Stimulated activated CD8-positive, alpha-beta memory T cell treated with anti-CD3 and anti-CD28 coated beads, Interleukin-12 subunit alpha, Interleukin-12 subunit beta, amount 100 ng/mL, for 1 hour (primary cell): ENCODE results near the gene MAPK7.

Source experiments
- DNase-seq: peaks from one replicate; pipeline ENCODE4 v3.0.0-alpha.2; 2020; ENCODE audit warnings: low read depth

Gene MAPK7

GRCh38 chr17:19399750-19400450, 21.6 kb downstream of the MAPK7 start:
- DNase-seq: no peak

GRCh38 chr17:19401321-19402010, 23.2 kb downstream of the MAPK7 start:
- no peak for DNase-seq

GRCh38 chr17:19402171-19402570, 23.9 kb downstream of the MAPK7 start:
- no peak for DNase-seq

GRCh38 chr17:19403021-19403420, 24.7 kb downstream of the MAPK7 start:
- no peak for DNase-seq

- no peak for DNase-seq
These were observed 26.0 kb downstream of the MAPK7 start for GRCh38 chr17:19404264-19404663.

- no peak for DNase-seq
These were observed 26.8 kb downstream of the MAPK7 start for GRCh38 chr17:19405114-19405513.

GRCh38 chr17:19407601-19408345, 29.5 kb downstream of the MAPK7 start:
- no peak for DNase-seq

- no peak for DNase-seq
These were observed 30.0 kb downstream of the MAPK7 start for GRCh38 chr17:19408346-19408710.

GRCh38 chr17:19409066-19409465, 30.8 kb downstream of the MAPK7 start:
- DNase-seq: no peak

- no peak for DNase-seq
These were observed 31.2 kb downstream of the MAPK7 start for GRCh38 chr17:19409509-19409908.

GRCh38 chr17:19410091-19410490, 31.8 kb downstream of the MAPK7 start:
- DNase-seq: no peak

- DNase-seq: no peak
These were observed 32.8 kb downstream of the MAPK7 start, which contains the start of gene RNF112 for GRCh38 chr17:19410875-19411620. TSS of gene RNF112 (plus strand) at chr17:19411232. CDS start at chr17:19411409, 177 bp downstream.

GRCh38 chr17:19411631-19412030, 33.3 kb downstream of the MAPK7 start:
- no peak for DNase-seq

- DNase-seq: no peak
These were observed 34.2 kb downstream of the MAPK7 start for GRCh38 chr17:19412510-19412909.

GRCh38 chr17:19412984-19413383, 34.7 kb downstream of the MAPK7 start:
- no peak for DNase-seq

GRCh38 chr17:19413761-19414160, 35.5 kb downstream of the MAPK7 start:
- DNase-seq: no peak

- no peak for DNase-seq
These were observed 36.3 kb downstream of the MAPK7 start for GRCh38 chr17:19414396-19415280.

- no peak for DNase-seq
These were observed 37.0 kb downstream of the MAPK7 start for GRCh38 chr17:19415311-19415710.

- no peak for DNase-seq
These were observed 37.8 kb downstream of the MAPK7 start for GRCh38 chr17:19415806-19416775.

GRCh38 chr17:19417611-19418010, 39.3 kb downstream of the MAPK7 start:
- no peak for DNase-seq
